SK-N-SH treated with all-trans-retinoic acid at 6 μM for 48 hours (cell line): ENCODE measurements around the gene SLC25A30.

Source experiments
- ATAC-seq: fragments of 200-7000 bp; cut with Tn5 transposase; 3 replicates; pipeline ENCODE4 v1.9.1; 2020; ENCODE audit warnings: mild to moderate bottlenecking, moderate library complexity
- ARNTL ChIP-seq: fragments of 450-650 bp; formaldehyde crosslinking; IDR thresholded peaks from 2 replicates; pipeline ENCODE4 v1.5.0; 2020; ENCODE audit warnings: low read depth, mild to moderate bottlenecking, moderate library complexity, borderline replicate concordance
- BACH2 ChIP-seq: fragments of 250-450 bp; sonication (Bioruptor Pico); IDR thresholded peaks from 2 replicates; pipeline ENCODE4 v1.9.0; 2021; ENCODE audit warnings: mild to moderate bottlenecking, borderline replicate concordance
- CREB5 ChIP-seq: fragments of 250-450 bp; sonication (Bioruptor Pico); IDR thresholded peaks from 2 replicates; pipeline ENCODE4 v1.5.1; 2020; ENCODE audit warnings: low read depth, mild to moderate bottlenecking, moderate library complexity
- CSDC2 ChIP-seq: fragments of 250-450 bp; sonication (Bioruptor Pico); IDR thresholded peaks from 2 replicates; pipeline ENCODE4 v1.5.0; 2020; ENCODE audit warnings: mild to moderate bottlenecking, moderate library complexity
- ESRRG ChIP-seq: fragments of 250-450 bp; sonication (Bioruptor Pico); IDR thresholded peaks from 2 replicates; pipeline ENCODE4 v1.6.1; 2021; ENCODE audit warnings: mild to moderate bottlenecking
- GLIS3 ChIP-seq: fragments of 250-450 bp; sonication (Bioruptor Pico); IDR thresholded peaks from 2 replicates; pipeline ENCODE4 v1.5.0; 2020; ENCODE audit warnings: mild to moderate bottlenecking, moderate library complexity
- ISL1 ChIP-seq: fragments of 250-450 bp; sonication (Bioruptor Pico); IDR thresholded peaks from 2 replicates; pipeline ENCODE4 v2.1.2; 2022; ENCODE audit warnings: mild to moderate bottlenecking, moderate library complexity
- OSR1 ChIP-seq: fragments of 250-450 bp; sonication (Bioruptor Pico); IDR thresholded peaks from 2 replicates; pipeline ENCODE4 v1.8.0; 2022; ENCODE audit warnings: moderate library complexity, mild to moderate bottlenecking, inconsistent platforms
- PPARA ChIP-seq: fragments of 250-450 bp; sonication (Bioruptor Pico); IDR thresholded peaks from 2 replicates; pipeline ENCODE4 v1.5.0; 2020; ENCODE audit warnings: mild to moderate bottlenecking, borderline replicate concordance
- RARB ChIP-seq: fragments of 250-450 bp; sonication (Bioruptor Pico); IDR thresholded peaks from 2 replicates; pipeline ENCODE4 v1.8.0; 2021; ENCODE audit warnings: mild to moderate bottlenecking, moderate library complexity
- TOX ChIP-seq: fragments of 250-450 bp; sonication (Bioruptor Pico); IDR thresholded peaks from 2 replicates; pipeline ENCODE4 v1.8.0; 2021; ENCODE audit warnings: mild to moderate bottlenecking, moderate library complexity, borderline replicate concordance
- ZC3H10 ChIP-seq: fragments of 250-450 bp; sonication (Bioruptor Pico); IDR thresholded peaks from 2 replicates; pipeline ENCODE4 v1.5.1; 2021; ENCODE audit warnings: mild to moderate bottlenecking, moderate library complexity
- ZFP3 ChIP-seq: fragments of 250-450 bp; sonication (Bioruptor Pico); IDR thresholded peaks from 2 replicates; pipeline ENCODE4 v1.5.0; 2020; ENCODE audit warnings: mild to moderate bottlenecking, moderate library complexity
- ZFP30 ChIP-seq: fragments of 450-650 bp; formaldehyde crosslinking; IDR thresholded peaks from 2 replicates; pipeline ENCODE4 v1.5.0; 2022; ENCODE audit warnings: mild to moderate bottlenecking, moderate library complexity
- ZNF565 ChIP-seq: fragments of 450-650 bp; formaldehyde crosslinking; conservative IDR thresholded peaks from 2 replicates; pipeline ENCODE4 v1.5.0; 2020; ENCODE audit warnings: low read depth, mild to moderate bottlenecking, moderate library complexity
- ZNF70 ChIP-seq: fragments of 450-650 bp; formaldehyde crosslinking; IDR thresholded peaks from 2 replicates; pipeline ENCODE4 v1.5.0; 2020; ENCODE audit warnings: mild to moderate bottlenecking, moderate library complexity
- ZNF8 ChIP-seq: fragments of 450-650 bp; formaldehyde crosslinking; IDR thresholded peaks from 2 replicates; pipeline ENCODE4 v1.5.0; 2020; ENCODE audit warnings: mild to moderate bottlenecking, moderate library complexity
- TF ChIP-seq, protein P1 (sequence below): fragments of 250-450 bp; sonication (Bioruptor Pico); IDR thresholded peaks from 2 replicates; pipeline ENCODE4 v1.8.0; 2020; ENCODE audit warnings: mild to moderate bottlenecking, moderate library complexity, borderline replicate concordance
- TF ChIP-seq, protein P2 (sequence below): fragments of 250-450 bp; sonication (Bioruptor Pico); IDR thresholded peaks from 2 replicates; pipeline ENCODE4 v1.5.1; 2021; ENCODE audit warnings: mild to moderate bottlenecking, moderate library complexity
- TF ChIP-seq, protein P3 (sequence below): fragments of 250-450 bp; sonication (Bioruptor Pico); IDR thresholded peaks from 2 replicates; pipeline ENCODE4 v1.8.0; 2021; ENCODE audit warnings: low read depth, mild to moderate bottlenecking, moderate library complexity, borderline replicate concordance
- TF ChIP-seq, protein P4 (sequence below): fragments of 250-450 bp; sonication (Bioruptor Pico); IDR thresholded peaks from 2 replicates; pipeline ENCODE4 v1.5.0; 2020; ENCODE audit warnings: mild to moderate bottlenecking, moderate library complexity

SLC25A30 gene

DNA sequence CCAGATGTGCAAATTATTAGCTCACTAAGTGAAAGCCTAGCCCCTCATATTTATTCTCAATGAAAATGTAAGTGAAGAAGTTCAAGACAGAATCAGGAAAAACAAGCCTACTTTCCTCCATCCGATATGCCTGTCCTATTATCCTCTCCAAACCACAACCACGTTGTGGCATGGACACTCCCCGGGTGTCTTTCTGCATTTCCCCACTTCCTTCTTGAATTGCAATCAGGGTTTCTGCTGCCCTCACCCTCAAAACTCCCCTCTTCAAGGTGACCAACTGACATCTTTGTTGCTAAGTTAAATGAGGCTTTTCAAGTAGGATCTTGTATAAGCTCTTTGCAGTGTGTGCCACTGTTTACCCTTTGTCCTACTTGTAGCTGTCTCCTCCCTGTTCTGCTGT lies 11.8 kb downstream of the SLC25A30 start:
- no peak for ATAC-seq
- TF ChIP-seq ZNF8 (no peak), ZC3H10 (CRISPR knock-in tag) (no peak), CSDC2 (no peak), ARNTL (CRISPR knock-in tag) (no peak), TOX (CRISPR knock-in tag) (no peak), ZNF70 (CRISPR knock-in tag) (no peak)
- TF ChIP-seq, protein P1, sequence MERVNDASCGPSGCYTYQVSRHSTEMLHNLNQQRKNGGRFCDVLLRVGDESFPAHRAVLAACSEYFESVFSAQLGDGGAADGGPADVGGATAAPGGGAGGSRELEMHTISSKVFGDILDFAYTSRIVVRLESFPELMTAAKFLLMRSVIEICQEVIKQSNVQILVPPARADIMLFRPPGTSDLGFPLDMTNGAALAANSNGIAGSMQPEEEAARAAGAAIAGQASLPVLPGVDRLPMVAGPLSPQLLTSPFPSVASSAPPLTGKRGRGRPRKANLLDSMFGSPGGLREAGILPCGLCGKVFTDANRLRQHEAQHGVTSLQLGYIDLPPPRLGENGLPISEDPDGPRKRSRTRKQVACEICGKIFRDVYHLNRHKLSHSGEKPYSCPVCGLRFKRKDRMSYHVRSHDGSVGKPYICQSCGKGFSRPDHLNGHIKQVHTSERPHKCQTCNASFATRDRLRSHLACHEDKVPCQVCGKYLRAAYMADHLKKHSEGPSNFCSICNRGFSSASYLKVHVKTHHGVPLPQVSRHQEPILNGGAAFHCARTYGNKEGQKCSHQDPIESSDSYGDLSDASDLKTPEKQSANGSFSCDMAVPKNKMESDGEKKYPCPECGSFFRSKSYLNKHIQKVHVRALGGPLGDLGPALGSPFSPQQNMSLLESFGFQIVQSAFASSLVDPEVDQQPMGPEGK (CRISPR knock-in tag) = no peak
- TF ChIP-seq, protein P2, sequence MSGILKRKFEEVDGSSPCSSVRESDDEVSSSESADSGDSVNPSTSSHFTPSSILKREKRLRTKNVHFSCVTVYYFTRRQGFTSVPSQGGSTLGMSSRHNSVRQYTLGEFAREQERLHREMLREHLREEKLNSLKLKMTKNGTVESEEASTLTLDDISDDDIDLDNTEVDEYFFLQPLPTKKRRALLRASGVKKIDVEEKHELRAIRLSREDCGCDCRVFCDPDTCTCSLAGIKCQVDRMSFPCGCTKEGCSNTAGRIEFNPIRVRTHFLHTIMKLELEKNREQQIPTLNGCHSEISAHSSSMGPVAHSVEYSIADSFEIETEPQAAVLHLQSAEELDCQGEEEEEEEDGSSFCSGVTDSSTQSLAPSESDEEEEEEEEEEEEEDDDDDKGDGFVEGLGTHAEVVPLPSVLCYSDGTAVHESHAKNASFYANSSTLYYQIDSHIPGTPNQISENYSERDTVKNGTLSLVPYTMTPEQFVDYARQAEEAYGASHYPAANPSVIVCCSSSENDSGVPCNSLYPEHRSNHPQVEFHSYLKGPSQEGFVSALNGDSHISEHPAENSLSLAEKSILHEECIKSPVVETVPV (CRISPR knock-in tag) = no peak
- TF ChIP-seq, all 23 proteins: peak for 0

GRCh38 chr13:45403081-45403480 lies 15.1 kb downstream of the SLC25A30 start:
- no peak for ATAC-seq
- no peak for TF ChIP-seq OSR1 (CRISPR knock-in tag)
- TF ChIP-seq CSDC2 = no peak
- TF ChIP-seq ZFP3 (CRISPR knock-in tag) = no peak
- TF ChIP-seq RARB (CRISPR knock-in tag) = no peak
- TF ChIP-seq ISL1 (CRISPR knock-in tag) = no peak
- TF ChIP-seq ZNF565 (CRISPR knock-in tag) = no peak
- TF ChIP-seq, protein P3, sequence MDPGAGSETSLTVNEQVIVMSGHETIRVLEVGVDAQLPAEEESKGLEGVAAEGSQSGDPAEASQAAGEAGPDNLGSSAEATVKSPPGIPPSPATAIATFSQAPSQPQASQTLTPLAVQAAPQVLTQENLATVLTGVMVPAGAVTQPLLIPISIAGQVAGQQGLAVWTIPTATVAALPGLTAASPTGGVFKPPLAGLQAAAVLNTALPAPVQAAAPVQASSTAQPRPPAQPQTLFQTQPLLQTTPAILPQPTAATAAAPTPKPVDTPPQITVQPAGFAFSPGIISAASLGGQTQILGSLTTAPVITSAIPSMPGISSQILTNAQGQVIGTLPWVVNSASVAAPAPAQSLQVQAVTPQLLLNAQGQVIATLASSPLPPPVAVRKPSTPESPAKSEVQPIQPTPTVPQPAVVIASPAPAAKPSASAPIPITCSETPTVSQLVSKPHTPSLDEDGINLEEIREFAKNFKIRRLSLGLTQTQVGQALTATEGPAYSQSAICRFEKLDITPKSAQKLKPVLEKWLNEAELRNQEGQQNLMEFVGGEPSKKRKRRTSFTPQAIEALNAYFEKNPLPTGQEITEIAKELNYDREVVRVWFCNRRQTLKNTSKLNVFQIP (CRISPR knock-in tag) = no peak
- TF ChIP-seq ESRRG (CRISPR knock-in tag) = no peak
- TF ChIP-seq ARNTL (CRISPR knock-in tag) = no peak
- no peak for TF ChIP-seq ZFP30 (CRISPR knock-in tag)
- TF ChIP-seq, protein P4, sequence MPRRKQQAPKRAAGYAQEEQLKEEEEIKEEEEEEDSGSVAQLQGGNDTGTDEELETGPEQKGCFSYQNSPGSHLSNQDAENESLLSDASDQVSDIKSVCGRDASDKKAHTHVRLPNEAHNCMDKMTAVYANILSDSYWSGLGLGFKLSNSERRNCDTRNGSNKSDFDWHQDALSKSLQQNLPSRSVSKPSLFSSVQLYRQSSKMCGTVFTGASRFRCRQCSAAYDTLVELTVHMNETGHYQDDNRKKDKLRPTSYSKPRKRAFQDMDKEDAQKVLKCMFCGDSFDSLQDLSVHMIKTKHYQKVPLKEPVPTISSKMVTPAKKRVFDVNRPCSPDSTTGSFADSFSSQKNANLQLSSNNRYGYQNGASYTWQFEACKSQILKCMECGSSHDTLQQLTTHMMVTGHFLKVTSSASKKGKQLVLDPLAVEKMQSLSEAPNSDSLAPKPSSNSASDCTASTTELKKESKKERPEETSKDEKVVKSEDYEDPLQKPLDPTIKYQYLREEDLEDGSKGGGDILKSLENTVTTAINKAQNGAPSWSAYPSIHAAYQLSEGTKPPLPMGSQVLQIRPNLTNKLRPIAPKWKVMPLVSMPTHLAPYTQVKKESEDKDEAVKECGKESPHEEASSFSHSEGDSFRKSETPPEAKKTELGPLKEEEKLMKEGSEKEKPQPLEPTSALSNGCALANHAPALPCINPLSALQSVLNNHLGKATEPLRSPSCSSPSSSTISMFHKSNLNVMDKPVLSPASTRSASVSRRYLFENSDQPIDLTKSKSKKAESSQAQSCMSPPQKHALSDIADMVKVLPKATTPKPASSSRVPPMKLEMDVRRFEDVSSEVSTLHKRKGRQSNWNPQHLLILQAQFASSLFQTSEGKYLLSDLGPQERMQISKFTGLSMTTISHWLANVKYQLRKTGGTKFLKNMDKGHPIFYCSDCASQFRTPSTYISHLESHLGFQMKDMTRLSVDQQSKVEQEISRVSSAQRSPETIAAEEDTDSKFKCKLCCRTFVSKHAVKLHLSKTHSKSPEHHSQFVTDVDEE (CRISPR knock-in tag) = no peak
- no peak for TF ChIP-seq TOX (CRISPR knock-in tag)
- TF ChIP-seq GLIS3 (CRISPR knock-in tag) = no peak
- TF ChIP-seq PPARA (CRISPR knock-in tag) = no peak
- no peak for TF ChIP-seq ZC3H10 (CRISPR knock-in tag)
- no peak for TF ChIP-seq BACH2 (CRISPR knock-in tag)
- TF ChIP-seq, protein P2 (CRISPR knock-in tag) = no peak
- TF ChIP-seq CREB5 (CRISPR knock-in tag) = no peak
- TF ChIP-seq, protein P1 (CRISPR knock-in tag) = no peak
